Measurements from ENCODE around the gene RPL7A. TPM values are rescaled to one million over a fixed set of nuclear protein-coding genes. Genes with fewer than 3 reads are reported as not detected.
"Not testable (repeated sequence)": the region's sequence is repeated elsewhere in the genome, so short reads cannot be mapped to it uniquely, and the experiment has no call there.

RPL7A gene
- total and polyA plus RNA-seq, 3 donors from 2014 or later, result 856 to 1,924 (median 1,453) TPM

GRCh38 chr9:133387680-133388079 lies 39.7 kb downstream of the RPL7A start:
- TF ChIP-seq, protein P1, sequence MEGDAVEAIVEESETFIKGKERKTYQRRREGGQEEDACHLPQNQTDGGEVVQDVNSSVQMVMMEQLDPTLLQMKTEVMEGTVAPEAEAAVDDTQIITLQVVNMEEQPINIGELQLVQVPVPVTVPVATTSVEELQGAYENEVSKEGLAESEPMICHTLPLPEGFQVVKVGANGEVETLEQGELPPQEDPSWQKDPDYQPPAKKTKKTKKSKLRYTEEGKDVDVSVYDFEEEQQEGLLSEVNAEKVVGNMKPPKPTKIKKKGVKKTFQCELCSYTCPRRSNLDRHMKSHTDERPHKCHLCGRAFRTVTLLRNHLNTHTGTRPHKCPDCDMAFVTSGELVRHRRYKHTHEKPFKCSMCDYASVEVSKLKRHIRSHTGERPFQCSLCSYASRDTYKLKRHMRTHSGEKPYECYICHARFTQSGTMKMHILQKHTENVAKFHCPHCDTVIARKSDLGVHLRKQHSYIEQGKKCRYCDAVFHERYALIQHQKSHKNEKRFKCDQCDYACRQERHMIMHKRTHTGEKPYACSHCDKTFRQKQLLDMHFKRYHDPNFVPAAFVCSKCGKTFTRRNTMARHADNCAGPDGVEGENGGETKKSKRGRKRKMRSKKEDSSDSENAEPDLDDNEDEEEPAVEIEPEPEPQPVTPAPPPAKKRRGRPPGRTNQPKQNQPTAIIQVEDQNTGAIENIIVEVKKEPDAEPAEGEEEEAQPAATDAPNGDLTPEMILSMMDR (IDR thresholded peaks at IDR 0.05), result no peak
- TF ChIP-seq POLR2A (IDR thresholded peaks at IDR 0.05), result no peak
- Histone ChIP-seq H3K27ac (no peak overlapping the region), H3K9me3 (no peaks in the 10 kb centered on the region), H3K4me1 (no peaks in the 10 kb centered on the region), H3K27me3 (no peaks in the 10 kb centered on the region), H3K4me3 (no peak overlapping the region), H3K36me3 (ENCODE audit: low read depth, missing control alignments) (no peaks in the 10 kb centered on the region)
- DNase-seq, result no peak
- intact Hi-C loops (cut with DNase I; ENCODE audit: low total_unique reads), result no loop called here
- 89 to 95% methylated on average over 9 of the region's 9 CpGs for WGBS, 2 donors

GRCh38 chr9:133389025-133389557 lies 41.1 kb downstream of the RPL7A start:
- no peaks in the 10 kb centered on the region for H3K27me3 ChIP-seq
- no peaks in the 10 kb centered on the region for H3K9me3 ChIP-seq
- H3K4me3 ChIP-seq, result no peak overlapping the region
- H3K27ac ChIP-seq, result no peak overlapping the region
- H3K36me3 ChIP-seq (ENCODE audit: low read depth, missing control alignments), result no peaks in the 10 kb centered on the region
- no peaks in the 10 kb centered on the region for H3K4me1 ChIP-seq
- DNase-seq, result no peak
- 95% methylated on average over 12 of the region's 12 CpGs; no CpG with 5 or more reads in 1 of the 2 donors for WGBS, 2 donors
- intact Hi-C loops (cut with DNase I; ENCODE audit: low total_unique reads), result no loop called here
- TF ChIP-seq POLR2A (IDR thresholded peaks at IDR 0.05), result no peak
- TF ChIP-seq, protein P1 (IDR thresholded peaks at IDR 0.05), result no peak

DNA sequence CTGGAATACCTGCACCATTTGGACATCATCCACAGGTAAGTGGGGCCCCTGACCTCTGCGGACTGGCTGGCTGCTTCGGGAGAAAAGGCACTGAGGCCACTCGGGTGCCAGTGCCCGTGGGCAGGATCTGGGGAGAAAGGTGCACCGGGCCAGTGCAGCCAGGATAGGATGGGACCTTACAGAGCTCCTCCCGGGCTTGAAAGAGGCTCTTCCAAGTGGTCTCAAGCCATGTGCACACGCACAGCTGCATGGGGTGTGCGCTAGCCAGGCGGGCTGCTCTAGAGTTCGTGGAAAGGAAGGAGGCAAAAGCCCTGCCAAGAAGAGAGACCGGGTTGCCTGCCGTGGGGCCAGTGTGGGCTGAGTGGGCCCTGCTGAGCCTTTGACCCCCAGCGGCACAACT lies 41.5 kb downstream of the RPL7A start:
- DNase-seq, result no peak
- Histone ChIP-seq H3K27ac (no peak overlapping the region), H3K36me3 (ENCODE audit: low read depth, missing control alignments) (no peaks in the 10 kb centered on the region), H3K27me3 (no peaks in the 10 kb centered on the region), H3K9me3 (no peaks in the 10 kb centered on the region), H3K4me1 (no peaks in the 10 kb centered on the region), H3K4me3 (no peak overlapping the region)
- intact Hi-C loops (cut with DNase I; ENCODE audit: low total_unique reads), result no loop called here
- 90 to 93% methylated on average over 8 to 13 of the region's 13 CpGs for WGBS, 2 donors
- no peak for TF ChIP-seq POLR2A (IDR thresholded peaks at IDR 0.05)
- TF ChIP-seq, protein P1 (IDR thresholded peaks at IDR 0.05), result no peak

GRCh38 chr9:133390713-133391112 lies 42.7 kb downstream of the RPL7A start:
- Histone ChIP-seq H3K36me3 (ENCODE audit: low read depth, missing control alignments) (no peaks in the 10 kb centered on the region), H3K27me3 (no peaks in the 10 kb centered on the region), H3K4me1 (no peaks in the 10 kb centered on the region), H3K4me3 (no peak overlapping the region), H3K27ac (no peak overlapping the region), H3K9me3 (no peaks in the 10 kb centered on the region)
- DNase-seq, result no peak
- TF ChIP-seq, protein P1 (IDR thresholded peaks at IDR 0.05), result no peak
- no peak for TF ChIP-seq POLR2A (IDR thresholded peaks at IDR 0.05)
- WGBS, 2 donors, result 81 to 87% methylated on average over 7 of the region's 7 CpGs
- intact Hi-C loops (cut with DNase I; ENCODE audit: low total_unique reads), result no loop called here

- H3K4me1 ChIP-seq; DNase-seq; H3K27ac ChIP-seq; H3K9me3 ChIP-seq; intact Hi-C loops (cut with DNase I; ENCODE audit: low total_unique reads); H3K27me3 ChIP-seq; H3K4me3 ChIP-seq; H3K36me3 ChIP-seq (ENCODE audit: low read depth, missing control alignments): not testable (repeated sequence)
- WGBS, 2 donors, result 58 to 70% methylated on average over 3 of the region's 4 CpGs
Measured at GRCh38 chr9:133391449-133391848, 43.4 kb downstream of the RPL7A start.

- DNase-seq; H3K9me3 ChIP-seq; H3K4me1 ChIP-seq; H3K4me3 ChIP-seq; H3K36me3 ChIP-seq (ENCODE audit: low read depth, missing control alignments); H3K27ac ChIP-seq; intact Hi-C loops (cut with DNase I; ENCODE audit: low total_unique reads); H3K27me3 ChIP-seq: not testable (repeated sequence)
- WGBS, 2 donors, result 94 to 100% methylated on average over 3 of the region's 3 CpGs
Measured at GRCh38 chr9:133392308-133392707, 44.3 kb downstream of the RPL7A start.
